HCT116 (cell line): Measurements from ENCODE around the gene DIPK1A. TPM values are rescaled to one million over a fixed set of nuclear protein-coding genes. Genes with fewer than 3 reads are reported as not detected.

Experiments
- ATAC-seq: fragments of 200-7000 bp; cut with Tn5 transposase; 2 replicates; pipeline ENCODE4 v1.9.1; 2020; ENCODE audit warnings: mild to moderate bottlenecking, moderate library complexity
- BruUV-seq: library from RNA; stranded (reverse); fragments of 400-500 nt; replicated peaks from 2 replicates; lab custom pipeline; 2021; lab: Mats Ljungman, UMichigan
- CTCF ChIA-PET: fragments of 300-600 bp; sonication (Branson Sonifier 250); formaldehyde crosslinking; loops from one replicate; lab custom pipeline; 2021; ENCODE audit warnings: antibody characterized with exemption; lab: Charles Lee
- POLR2A ChIA-PET: fragments of 300-600, 350-600 bp; sonication (Branson Sonifier 250); formaldehyde crosslinking; loops from one replicate; lab custom pipeline; 2021; ENCODE audit warnings: antibody characterized with exemption; lab: Charles Lee
- RAD21 ChIA-PET, 2 experiments: fragments of 300-600 bp; sonication (Branson Sonifier 250); formaldehyde crosslinking; loops; one replicate each; lab custom pipeline; 2023; ENCODE audit warnings: low total read pairs in 2 of 2; ENCODE audit not compliant: uncharacterized antibody in 2 of 2, unreplicated experiment in 2 of 2, low non-redundant PET in 1 of 2; lab: Charles Lee
- DNase-seq: peaks from one replicate; pipeline ENCODE4 v3.0.0-alpha.2; 2010; ENCODE audit warnings: low read depth, low spot score
- H2AFZ ChIP-seq: fragments of 200-600 bp; shearing (Covaris generic), sonication (generic); 2 replicates; pipeline ENCODE4 v1.6.1; 2017; ENCODE audit warnings: low read depth, mixed run types, mixed read lengths, antibody characterized with exemption, low read length; ENCODE audit not compliant: poor library complexity, severe bottlenecking
- H3K27ac ChIP-seq: 2 replicates; pipeline ENCODE4 v1.5.1; 2012; ENCODE audit warnings: low read depth, low read length
- H3K27me3 ChIP-seq: fragments of 200-600 bp; sonication (generic); 2 replicates; pipeline ENCODE4 v1.6.1; 2016; ENCODE audit warnings: mixed run types, low read length, mixed read lengths; ENCODE audit not compliant: insufficient read depth
- H3K36me3 ChIP-seq, 2 experiments: fragments of 200-500 bp in 1 of 2; fragments of 200-600 bp in 1 of 2; sonication (Bioruptor generic) in 1 of 2; sonication (generic) in 1 of 2; 2 replicates each; pipeline versions ENCODE4 v1.5.1 to v1.6.1; 2014 to 2016; ENCODE audit warnings: low read length in 2 of 2, inconsistent platforms in 1 of 2, mixed read lengths in 1 of 2, mixed run types in 1 of 2; ENCODE audit not compliant: insufficient read depth in 2 of 2, control insufficient read depth in 1 of 2
- H3K4me1 ChIP-seq, 2 experiments: fragments of 200-600 bp in 1 of 2; sonication (generic) in 1 of 2; 2 replicates each; pipeline versions ENCODE4 v1.5.1 to v1.6.1; 2012 to 2017; ENCODE audit warnings: low read length in 2 of 2, inconsistent platforms in 1 of 2, mild to moderate bottlenecking in 1 of 2, mixed read lengths in 1 of 2, mixed run types in 1 of 2, moderate library complexity in 1 of 2; ENCODE audit not compliant: insufficient read depth in 2 of 2, control insufficient read depth in 1 of 2
- H3K4me2 ChIP-seq: fragments of 200-600 bp; sonication (generic); 2 replicates; pipeline ENCODE4 v1.6.1; 2017; ENCODE audit warnings: mixed run types, low read length, mixed read lengths
- H3K4me3 ChIP-seq, 2 experiments: fragments of 200-600 bp in 1 of 2; sonication (generic) in 1 of 2; replicated peaks in 1 of 2; 2 replicates each; pipeline ENCODE4 v1.5.1; 2011 to 2016; ENCODE audit warnings: low read length in 2 of 2, control low read depth in 1 of 2, low read depth in 1 of 2, mild to moderate bottlenecking in 1 of 2, mixed read lengths in 1 of 2, mixed run types in 1 of 2
- H3K79me2 ChIP-seq: fragments of 200-600 bp; sonication (generic); 2 replicates; pipeline ENCODE4 v1.6.1; 2017; ENCODE audit warnings: mild to moderate bottlenecking, mixed run types, low read length, moderate library complexity, mixed read lengths; ENCODE audit not compliant: insufficient read depth
- H3K9ac ChIP-seq: fragments of 200-600 bp; sonication (generic); 2 replicates; pipeline ENCODE4 v1.6.1; 2016; ENCODE audit warnings: low read length, mixed read lengths
- H3K9me2 ChIP-seq: fragments of 200-600 bp; sonication (generic), shearing (Covaris generic); 2 replicates; pipeline ENCODE4 v1.6.1; 2017; ENCODE audit warnings: mixed run types, mild to moderate bottlenecking, moderate library complexity; ENCODE audit not compliant: insufficient read depth
- H3K9me3 ChIP-seq, 2 experiments: fragments of 200-500 bp in 1 of 2; fragments of 200-600 bp in 1 of 2; sonication (Bioruptor generic) in 1 of 2; sonication (generic) in 1 of 2; 2 replicates each; pipeline ENCODE4 v1.6.1; 2014 to 2017; ENCODE audit warnings: low read length in 2 of 2, mixed read lengths in 2 of 2, inconsistent platforms in 1 of 2, low read depth in 1 of 2, mild to moderate bottlenecking in 1 of 2, mixed run types in 1 of 2, moderate library complexity in 1 of 2; ENCODE audit not compliant: control insufficient read depth in 1 of 2, insufficient read depth in 1 of 2
- H4K20me1 ChIP-seq: fragments of 200-600 bp; sonication (generic), shearing (Covaris generic); 2 replicates; pipeline ENCODE4 v1.6.1; 2017; ENCODE audit warnings: mixed run types, mild to moderate bottlenecking, moderate library complexity; ENCODE audit not compliant: insufficient read depth
- ATF3 ChIP-seq: IDR thresholded peaks from 2 replicates; pipeline ENCODE4 v1.6.1; 2012
- CBX3 ChIP-seq: IDR thresholded peaks from 2 replicates; pipeline ENCODE4 v1.6.1; 2012; ENCODE audit warnings: low read depth
- CEBPB ChIP-seq: IDR thresholded peaks from 2 replicates; pipeline ENCODE4 v1.6.1; 2012; ENCODE audit warnings: low read depth
- CTCF ChIP-seq, 3 experiments: fragments of 200-600 bp in 1 of 3; sonication (generic) in 1 of 3; IDR thresholded peaks in 2 of 3; conservative IDR thresholded peaks in 1 of 3; 2 replicates each; pipeline ENCODE4 v1.5.1; 2012 to 2017; ENCODE audit warnings: low read depth in 2 of 3, low read length in 2 of 3, antibody characterized with exemption in 1 of 3, borderline replicate concordance in 1 of 3, control low read depth in 1 of 3, mild to moderate bottlenecking in 1 of 3, mixed read lengths in 1 of 3, mixed run types in 1 of 3, moderate library complexity in 1 of 3; ENCODE audit not compliant: insufficient read depth in 1 of 3
- EGR1 ChIP-seq: IDR thresholded peaks from 2 replicates; pipeline ENCODE4 v1.6.1; 2012; ENCODE audit warnings: low read depth
- ELF1 ChIP-seq: IDR thresholded peaks from 2 replicates; pipeline ENCODE4 v1.6.1; 2012; ENCODE audit warnings: low read depth, borderline replicate concordance
- FOSL1 ChIP-seq: IDR thresholded peaks from 2 replicates; pipeline ENCODE4 v1.6.1; 2012; ENCODE audit warnings: low read depth
- JUND ChIP-seq: IDR thresholded peaks from 2 replicates; pipeline ENCODE4 v1.6.1; 2012
- MAX ChIP-seq: IDR thresholded peaks from 2 replicates; pipeline ENCODE4 v1.6.1; 2012
- POLR2AphosphoS5 ChIP-seq: IDR thresholded peaks from 2 replicates; pipeline ENCODE4 v1.6.1; 2011; ENCODE audit warnings: mild to moderate bottlenecking, low read depth, low read length, moderate library complexity
- REST ChIP-seq: IDR thresholded peaks from 2 replicates; pipeline ENCODE4 v1.6.1; 2012; ENCODE audit warnings: low read depth
- SIN3A ChIP-seq: IDR thresholded peaks from 2 replicates; pipeline ENCODE4 v1.6.1; 2012; ENCODE audit warnings: low read depth
- SP1 ChIP-seq: IDR thresholded peaks from 2 replicates; pipeline ENCODE4 v1.6.1; 2012; ENCODE audit warnings: low read depth
- TCF7L2 ChIP-seq: IDR thresholded peaks from 2 replicates; pipeline ENCODE4 v1.7.0; 2011; ENCODE audit warnings: borderline replicate concordance, inconsistent platforms; ENCODE audit not compliant: insufficient read depth, insufficient read length; ENCODE audit errors: extremely low read depth
- YY1 ChIP-seq: IDR thresholded peaks from 2 replicates; pipeline ENCODE4 v1.6.1; 2011; ENCODE audit warnings: low read length, low read depth, moderate library complexity, mild to moderate bottlenecking; ENCODE audit not compliant: insufficient replicate concordance; ENCODE audit errors: extremely low read depth
- ZBTB33 ChIP-seq: IDR thresholded peaks from 2 replicates; pipeline ENCODE4 v1.6.1; 2011; ENCODE audit warnings: mild to moderate bottlenecking, low read length, moderate library complexity; ENCODE audit not compliant: insufficient replicate concordance; ENCODE audit errors: extremely low read depth
- ZFX ChIP-seq: fragments of 450-650 bp; IDR thresholded peaks from 2 replicates; pipeline ENCODE4 v1.6.1; 2017
- ZNF274 ChIP-seq: fragments of 200-500 bp; sonication (Bioruptor generic); IDR thresholded peaks from 2 replicates; pipeline ENCODE4 v1.6.1; 2014; ENCODE audit warnings: mild to moderate bottlenecking, low read depth, low read length, inconsistent platforms
- intact Hi-C: fragments of 100-400 bp; cut with micrococcal nuclease; formaldehyde crosslinking; loops from 2 replicates; pipeline ENCODE4 v1.10.0; 2022
- total RNA-seq: library from RNA; stranded (reverse); gene quantifications from one replicate; pipeline ENCODE4 v1.2.1, GENCODE V29; 2021; ENCODE audit not compliant: unreplicated experiment

The DIPK1A gene
- total RNA-seq, 1 experiment from 2014 or later: 4.3 TPM

GRCh38 chr1:92870591-92870990 lies 90.7 kb downstream of the DIPK1A start:
- POLR2A ChIA-PET: interaction anchor here (1.0 kb wide), 1 partner anchor 82 kb away, joined by 3 read pairs; no protein-coding TSS in a partner anchor
- H3K9ac ChIP-seq: no peak overlapping the region

More at GRCh38 chr1:92870591-92870990, 90.7 kb downstream of the DIPK1A start:
- Histone ChIP-seq H3K9me3 (peaks cover 3 to 7% of the 10 kb centered on the region in 2 experiments; a peak in 1 of 4 replicates), H3K4me3 (no peak overlapping the region), H3K79me2 (no peaks in the 10 kb centered on the region), H4K20me1 (no peaks in the 10 kb centered on the region)
- TF ChIP-seq REST (no peak), YY1 (no peak), POLR2AphosphoS5 (no peak), ZBTB33 (no peak), FOSL1 (no peak), SIN3A (no peak), TCF7L2 (no peak), CEBPB (no peak), ELF1 (no peak), EGR1 (no peak), ATF3 (no peak), ZNF274 (no peak), CTCF (IDR thresholded peaks at IDR 0.05 in 2 of 3, conservative IDR thresholded peaks at IDR 0.05 in 1 of 3; ENCODE audit: borderline replicate concordance in 1 of 3, insufficient read depth in 1 of 3, low read depth in 2 of 3, low read length in 2 of 3) (no peak), CBX3 (no peak), ZFX (no peak), JUND (no peak), MAX (no peak), SP1 (no peak)
- TF ChIP-seq, all 23 proteins: peak for 0
- no TSS peak for BruUV-seq
- Histone ChIP-seq H2AFZ (no peak overlapping the region), H3K4me1 (no peaks in the 10 kb centered on the region), H3K9me2 (no peaks in the 10 kb centered on the region), H3K4me2 (no peak overlapping the region), H3K27ac (no peak overlapping the region), H3K27me3 (no peaks in the 10 kb centered on the region), H3K36me3 (no peaks in the 10 kb centered on the region)
- intact Hi-C loops: no loop called here
- no peak for DNase-seq
- ChIA-PET CTCF (no interaction called here), RAD21 (no interaction called here)
- ATAC-seq: no peak
